T-helper 1 cell treated with Interleukin-12 subunit alpha and Interleukin-12 subunit beta and Interleukin-4 antibody, amounts not matched to agents 30 μg/mL and 1 μg/mL, for 36 hours (primary cell): ENCODE measurements around the gene TTYH1.

Experiments
- H3K27ac Mint-ChIP-seq: one replicate; pipeline ENCODE4 v1.8.0; 2021; ENCODE audit warnings: mild to moderate bottlenecking, mixed read lengths
- H3K27me3 Mint-ChIP-seq: one replicate; pipeline ENCODE4 v1.8.0; 2021; ENCODE audit warnings: low read depth, mixed read lengths
- H3K36me3 Mint-ChIP-seq: one replicate; pipeline ENCODE4 v1.8.0; 2021; ENCODE audit warnings: low read depth, mixed read lengths
- H3K4me1 Mint-ChIP-seq: one replicate; pipeline ENCODE4 v1.8.0; 2021; ENCODE audit warnings: low read depth, mixed read lengths
- H3K4me3 Mint-ChIP-seq: one replicate; pipeline ENCODE4 v1.8.0; 2021; ENCODE audit warnings: mild to moderate bottlenecking, moderate library complexity, mixed read lengths
- H3K9me3 Mint-ChIP-seq: one replicate; pipeline ENCODE4 v1.8.0; 2021; ENCODE audit warnings: mixed read lengths

TTYH1 gene

DNA sequence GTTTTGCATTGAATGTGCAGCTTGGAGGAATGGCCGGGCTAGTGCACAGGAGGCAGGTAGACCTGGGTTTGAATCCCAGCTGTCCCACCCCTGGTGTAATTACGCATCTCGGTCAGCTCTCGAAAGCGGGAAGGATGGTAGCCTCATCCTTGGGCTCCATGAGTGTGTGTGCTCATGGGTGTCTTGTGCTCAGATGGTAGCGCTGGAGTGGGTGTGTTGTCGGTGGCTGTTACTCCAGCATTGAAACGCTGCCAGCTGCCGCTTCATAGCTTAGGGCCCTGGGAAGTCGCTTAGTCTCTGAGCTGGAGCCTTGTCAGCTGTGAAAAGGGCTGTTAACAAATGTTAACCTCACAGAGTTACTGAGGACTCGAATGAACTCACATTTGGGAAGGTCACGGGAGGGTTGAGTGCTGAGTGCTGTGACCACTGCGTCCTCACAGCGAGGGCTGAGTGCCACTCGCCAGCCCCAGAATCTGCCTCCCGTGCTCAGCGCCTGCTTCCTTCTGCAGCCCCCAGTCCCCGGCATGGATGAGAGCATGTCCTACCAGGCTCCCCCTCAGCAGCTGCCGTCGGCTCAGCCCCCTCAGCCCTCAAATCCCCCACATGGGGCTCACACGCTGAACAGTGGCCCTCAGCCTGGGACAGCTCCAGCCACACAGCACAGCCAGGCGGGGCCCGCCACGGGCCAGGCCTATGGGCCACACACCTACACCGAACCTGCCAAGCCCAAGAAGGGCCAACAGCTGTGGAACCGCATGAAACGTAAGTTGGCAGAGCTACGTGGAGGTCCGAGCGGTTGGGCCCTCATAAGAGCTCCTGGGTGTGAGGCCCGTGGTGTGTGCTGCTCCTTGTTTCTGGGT, 38.9 kb downstream of the TTYH1 start:
- H3K9me3 Mint-ChIP-seq: no peaks in the 10 kb centered on the region
- H3K27me3 Mint-ChIP-seq: no peaks in the 10 kb centered on the region
- peaks cover 52% of the 10 kb centered on the region for H3K36me3 Mint-ChIP-seq
- H3K4me1 Mint-ChIP-seq: peaks cover 23% of the 10 kb centered on the region
- H3K27ac Mint-ChIP-seq: no peak overlapping the region
- H3K4me3 Mint-ChIP-seq: no peak overlapping the region

- Mint-ChIP-seq H3K4me1 (peaks cover 23% of the 10 kb centered on the region), H3K36me3 (peaks cover 58% of the 10 kb centered on the region), H3K4me3 (no peak overlapping the region), H3K9me3 (no peaks in the 10 kb centered on the region), H3K27me3 (no peaks in the 10 kb centered on the region), H3K27ac (no peak overlapping the region)
Measured at GRCh38 chr19:54454781-54455675, 39.8 kb downstream of the TTYH1 start.

DNA sequence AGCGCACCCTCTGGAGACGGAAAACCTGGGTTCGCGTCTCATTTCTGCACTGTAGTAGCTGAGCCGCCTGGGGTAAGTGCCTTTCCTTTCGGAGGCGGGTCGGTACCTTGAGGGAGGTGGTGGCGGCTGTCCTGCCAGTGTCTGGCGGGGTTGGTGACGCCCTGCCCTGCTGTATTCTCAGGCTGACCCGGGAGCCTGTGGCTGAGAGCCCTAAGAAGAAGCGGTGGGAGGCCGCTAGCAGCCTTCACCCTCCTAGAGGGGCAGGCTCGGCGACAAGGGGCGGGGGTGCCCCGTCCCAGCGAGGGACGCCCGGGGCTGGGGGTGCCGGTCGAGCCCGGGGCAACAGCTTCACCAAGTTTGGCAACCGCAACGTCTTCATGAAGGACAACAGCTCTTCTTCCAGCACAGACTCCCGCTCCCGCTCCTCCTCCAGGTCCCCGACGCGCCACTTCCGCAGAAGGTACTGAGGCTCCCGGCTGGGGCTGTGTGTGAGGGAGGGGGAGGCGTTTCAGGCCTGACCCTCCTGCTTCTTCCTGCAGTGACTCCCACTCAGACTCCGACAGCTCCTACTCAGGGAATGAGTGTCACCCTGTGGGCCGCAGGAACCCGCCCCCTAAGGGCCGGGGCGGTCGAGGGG, 40.6 kb downstream of the TTYH1 start:
- no peak overlapping the region for H3K27ac Mint-ChIP-seq
- H3K27me3 Mint-ChIP-seq: no peaks in the 10 kb centered on the region
- no peak overlapping the region for H3K4me3 Mint-ChIP-seq
- H3K9me3 Mint-ChIP-seq: no peaks in the 10 kb centered on the region
- H3K4me1 Mint-ChIP-seq: peaks cover 15% of the 10 kb centered on the region
- H3K36me3 Mint-ChIP-seq: peaks cover 56% of the 10 kb centered on the region

DNA sequence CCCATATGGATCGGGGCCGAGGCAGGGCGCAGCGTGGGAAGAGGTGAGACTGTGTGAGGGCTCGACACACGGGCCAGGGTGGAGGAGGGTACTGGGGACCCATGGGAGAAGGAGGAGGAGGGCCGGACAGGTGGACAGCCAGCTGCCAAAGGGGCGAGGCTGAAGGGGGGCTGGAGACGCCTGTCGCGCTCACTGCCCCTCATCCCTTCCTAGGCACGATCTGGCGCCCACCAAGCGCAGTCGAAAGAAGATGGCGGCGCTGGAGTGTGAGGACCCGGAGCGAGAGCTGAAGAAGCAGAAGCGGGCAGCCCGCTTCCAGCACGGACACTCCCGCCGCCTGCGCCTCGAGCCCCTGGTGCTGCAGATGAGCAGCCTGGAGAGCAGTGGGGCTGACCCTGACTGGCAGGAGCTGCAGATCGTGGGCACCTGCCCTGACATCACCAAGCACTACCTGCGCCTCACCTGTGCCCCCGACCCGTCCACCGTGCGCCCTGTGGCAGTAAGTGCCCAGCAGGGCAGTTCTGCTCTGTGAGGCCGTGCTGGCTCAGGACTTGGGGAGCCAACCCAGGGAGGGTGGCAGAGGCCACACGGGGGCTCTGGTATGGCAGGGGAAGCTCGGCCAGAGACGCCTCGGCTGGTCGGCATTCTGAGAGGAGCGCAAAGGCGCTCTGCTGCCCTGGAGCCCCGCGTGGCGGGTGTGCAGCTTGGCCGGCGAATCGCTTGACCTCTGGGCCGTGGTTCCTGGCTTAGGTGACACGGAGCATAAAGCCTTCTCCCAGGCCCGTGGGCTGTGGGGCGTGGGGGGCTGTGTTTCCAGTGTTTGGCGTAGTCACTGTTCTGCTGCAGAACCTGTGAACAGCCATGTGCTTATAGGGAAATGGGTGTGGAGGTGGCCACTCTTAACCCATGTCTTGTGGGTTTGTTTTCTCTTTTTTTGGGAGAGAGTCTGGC, 41.4 kb downstream of the TTYH1 start:
- Mint-ChIP-seq H3K27me3 (no peaks in the 10 kb centered on the region), H3K27ac (no peak overlapping the region), H3K4me1 (peaks cover 15% of the 10 kb centered on the region), H3K9me3 (no peaks in the 10 kb centered on the region), H3K4me3 (no peak overlapping the region), H3K36me3 (peaks cover 48% of the 10 kb centered on the region)

GRCh38 chr19:54457773-54458647, 42.7 kb downstream of the TTYH1 start:
- Mint-ChIP-seq H3K4me3 (no peak overlapping the region), H3K36me3 (peaks cover 44% of the 10 kb centered on the region)

GRCh38 chr19:54458648-54459281, 43.5 kb downstream of the TTYH1 start:
- Mint-ChIP-seq H3K9me3 (no peaks in the 10 kb centered on the region), H3K36me3 (peaks cover 39% of the 10 kb centered on the region), H3K4me1 (peaks cover 18% of the 10 kb centered on the region), H3K27me3 (no peaks in the 10 kb centered on the region), H3K27ac (no peak overlapping the region), H3K4me3 (no peak overlapping the region)

More at GRCh38 chr19:54457773-54458647, 42.7 kb downstream of the TTYH1 start:
- H3K27me3 Mint-ChIP-seq: no peaks in the 10 kb centered on the region
- H3K9me3 Mint-ChIP-seq: no peaks in the 10 kb centered on the region
- H3K27ac Mint-ChIP-seq: no peak overlapping the region
- H3K4me1 Mint-ChIP-seq: peaks cover 18% of the 10 kb centered on the region

DNA sequence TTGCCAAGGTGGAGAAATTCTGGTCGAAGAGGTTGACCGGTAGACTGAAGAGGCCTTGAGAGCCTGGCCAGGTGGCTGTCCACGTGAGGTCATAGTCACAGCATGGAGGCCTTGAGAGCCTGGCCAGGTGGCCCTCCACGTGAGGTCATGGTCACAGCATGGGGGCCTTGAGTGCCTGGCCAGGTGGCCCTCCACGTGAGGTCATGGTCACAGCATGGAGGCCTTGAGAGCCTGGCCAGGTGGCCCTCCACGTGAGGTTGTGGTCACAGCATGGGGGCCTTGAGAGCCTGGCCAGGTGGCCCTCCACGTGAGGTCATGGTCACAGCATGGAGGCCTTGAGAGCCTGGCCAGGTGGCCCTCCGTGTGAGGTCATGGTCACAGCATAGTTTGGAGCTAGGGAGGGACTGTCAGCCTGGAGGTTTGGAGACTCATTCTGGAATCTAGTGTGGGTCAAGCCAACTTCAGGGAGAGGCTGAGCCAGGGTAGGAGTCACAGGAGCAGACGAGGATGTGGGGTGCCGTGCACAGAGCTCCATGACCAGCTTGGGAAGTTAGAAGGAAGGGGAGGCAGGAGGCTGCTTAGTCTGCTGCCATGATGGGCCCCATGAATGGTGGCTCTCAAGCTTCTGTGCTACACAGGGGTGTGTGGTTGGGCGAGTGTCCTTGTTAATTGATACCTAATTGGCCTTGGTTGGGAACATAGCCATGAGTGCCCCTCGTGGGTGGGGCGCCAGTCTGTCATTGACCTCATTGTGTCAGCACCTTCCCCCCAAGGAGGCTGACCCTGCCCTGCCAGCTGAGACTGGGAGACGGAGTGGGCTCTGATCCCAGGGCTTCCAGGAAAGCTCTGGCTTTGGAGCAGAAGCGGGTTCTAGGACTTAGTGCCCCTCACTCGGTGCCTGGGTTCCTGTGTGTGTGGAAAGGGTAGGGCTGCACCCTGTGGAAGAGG, 44.3 kb downstream of the TTYH1 start:
- peaks cover 34% of the 10 kb centered on the region for H3K36me3 Mint-ChIP-seq
- H3K27me3 Mint-ChIP-seq: no peaks in the 10 kb centered on the region
- H3K9me3 Mint-ChIP-seq: no peaks in the 10 kb centered on the region
- peak overlapping the region; percentile 23 for H3K4me3 Mint-ChIP-seq
- no peak overlapping the region for H3K27ac Mint-ChIP-seq
- H3K4me1 Mint-ChIP-seq: peaks cover 23% of the 10 kb centered on the region

GRCh38 chr19:54460230-54461005, 45.2 kb downstream of the TTYH1 start:
- Mint-ChIP-seq H3K4me3 (no peak overlapping the region), H3K27me3 (no peaks in the 10 kb centered on the region), H3K9me3 (no peaks in the 10 kb centered on the region), H3K4me1 (peaks cover 24% of the 10 kb centered on the region), H3K36me3 (peaks cover 26% of the 10 kb centered on the region), H3K27ac (no peak overlapping the region)

DNA sequence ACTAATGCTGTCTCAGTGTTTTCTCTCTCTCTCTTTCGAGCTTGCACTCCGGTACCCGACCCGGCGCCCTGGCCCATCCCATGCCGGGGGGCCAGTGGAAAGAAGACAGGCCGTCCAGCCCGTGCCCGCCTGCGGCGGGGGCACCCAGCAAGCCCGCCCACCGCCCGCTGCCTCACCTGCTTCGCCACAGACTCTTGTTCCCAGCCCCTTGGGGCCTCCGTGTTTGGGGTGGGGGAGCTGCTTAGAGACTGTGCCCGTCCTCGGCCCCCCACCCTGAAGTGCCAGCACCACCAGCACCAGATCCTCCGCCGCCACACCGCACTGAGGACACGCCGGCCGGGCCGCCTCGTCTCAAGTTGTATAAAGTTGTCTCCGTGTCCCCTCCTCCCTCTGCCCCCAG, 45.9 kb downstream of the TTYH1 start:
- Mint-ChIP-seq H3K4me3 (peak overlapping the region; percentile 7), H3K4me1 (peaks cover 24% of the 10 kb centered on the region), H3K27me3 (peaks cover 4% of the 10 kb centered on the region), H3K36me3 (peaks cover 23% of the 10 kb centered on the region), H3K9me3 (no peaks in the 10 kb centered on the region), H3K27ac (no peak overlapping the region)

DNA sequence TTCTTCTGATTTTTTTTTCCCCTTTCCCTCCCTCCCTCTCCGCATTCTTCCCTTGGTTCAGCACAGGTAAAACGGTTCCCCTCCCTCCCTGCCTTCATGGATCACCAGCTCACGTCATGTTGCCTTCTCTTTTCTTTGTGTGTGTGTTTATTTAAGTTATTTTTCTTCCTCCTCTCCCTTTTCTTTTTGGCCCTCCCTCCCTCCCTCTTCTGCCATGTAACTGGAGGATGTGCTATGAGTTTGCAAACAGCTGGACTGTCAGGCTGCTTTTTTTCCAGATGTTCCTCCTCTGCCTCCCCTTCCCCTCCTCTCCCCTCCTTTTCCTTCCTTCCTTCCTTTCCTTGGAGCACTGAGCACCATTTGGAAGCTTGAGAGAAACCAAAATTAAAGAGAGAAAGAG, 46.3 kb downstream of the TTYH1 start:
- Mint-ChIP-seq H3K4me1 (peaks cover 24% of the 10 kb centered on the region), H3K27ac (peak overlapping the region; percentile 49), H3K4me3 (peak overlapping the region; percentile 7), H3K9me3 (no peaks in the 10 kb centered on the region), H3K27me3 (peaks cover 7% of the 10 kb centered on the region), H3K36me3 (peaks cover 22% of the 10 kb centered on the region)

DNA sequence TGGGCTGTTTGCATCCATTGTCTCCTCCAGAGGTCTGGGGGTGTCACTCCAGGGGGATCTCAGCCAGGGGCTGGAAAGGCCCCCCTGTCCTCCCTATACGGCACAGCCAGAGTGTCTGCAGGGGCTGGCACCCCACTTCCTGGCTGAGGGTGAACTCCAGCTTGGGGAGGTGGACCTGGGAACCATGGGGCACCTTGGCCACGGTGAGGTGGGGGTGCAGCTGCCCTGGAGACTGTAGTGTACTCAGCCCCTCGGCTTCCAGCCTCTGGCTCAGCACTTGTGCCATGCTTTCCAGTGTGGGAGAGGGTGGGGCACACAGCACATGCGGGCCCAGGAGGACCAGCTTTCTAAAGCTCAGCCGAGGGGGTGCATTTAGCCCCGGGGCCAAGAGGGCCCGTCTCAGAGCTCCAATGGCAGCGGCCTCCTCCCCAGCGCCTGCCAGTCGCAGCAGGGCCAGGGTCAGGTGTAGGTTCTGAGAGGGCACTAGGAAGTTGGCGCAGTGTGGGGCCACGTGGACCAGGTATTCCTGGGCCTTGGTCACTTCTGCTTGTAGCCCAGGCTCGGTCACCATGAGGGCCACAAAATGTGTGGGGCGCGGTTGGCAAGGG, 46.9 kb downstream of the TTYH1 start:
- Mint-ChIP-seq H3K27ac (peak overlapping the region; percentile 52), H3K27me3 (peaks cover 8% of the 10 kb centered on the region), H3K4me1 (peaks cover 24% of the 10 kb centered on the region), H3K36me3 (peaks cover 22% of the 10 kb centered on the region), H3K4me3 (peak overlapping the region; percentile 58), H3K9me3 (no peaks in the 10 kb centered on the region)
